HG02973 (cell line): ENCODE measurements around the gene RXRA.

Experiments
- ATAC-seq: cut with Tn5 transposase; IDR thresholded peaks from one replicate; pipeline ENCODE4 v1.9.1; 2021; ENCODE audit warnings: moderate library complexity; ENCODE audit not compliant: unreplicated experiment

RXRA gene

DNA sequence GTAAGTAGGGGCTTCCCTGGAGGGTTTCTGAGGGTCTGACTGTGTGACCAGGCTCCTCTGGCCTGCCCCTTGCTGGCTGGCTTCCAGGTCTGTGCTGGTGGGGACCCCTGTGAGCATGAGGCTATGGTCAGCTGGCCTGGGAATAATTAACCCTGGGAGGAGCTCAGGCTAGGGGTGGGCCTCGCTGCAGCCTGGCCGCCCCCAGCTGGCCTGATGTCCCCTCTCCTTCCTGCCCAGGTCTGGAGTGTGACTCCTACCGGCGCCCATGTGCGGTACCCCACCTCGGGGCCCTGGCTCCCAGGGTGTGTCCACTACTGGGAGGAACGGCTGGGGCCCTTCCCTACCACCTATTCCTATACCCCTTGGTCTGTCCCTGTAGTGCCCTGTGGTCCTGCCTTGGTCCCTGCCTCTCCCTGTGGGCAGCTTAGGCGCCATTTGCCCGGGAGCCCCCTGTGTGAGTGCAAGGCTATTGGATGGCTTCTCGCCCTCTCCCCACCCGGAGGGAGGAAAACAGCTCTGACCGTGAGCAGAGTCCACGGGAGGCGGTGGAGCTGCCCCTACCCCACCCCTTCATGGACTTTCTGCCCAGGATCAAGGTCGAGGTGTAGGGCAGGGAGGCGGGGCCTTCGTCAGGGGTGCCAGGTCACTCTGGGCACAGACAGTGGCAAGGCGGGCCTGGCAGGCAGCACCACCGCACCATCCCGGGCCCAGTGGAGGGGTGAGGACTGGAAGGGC lies 9.4 kb downstream of the RXRA start:
- ATAC-seq: no peak

GRCh38 chr9:134336228-134336627 lies 10.0 kb downstream of the RXRA start:
- ATAC-seq: no peak

DNA sequence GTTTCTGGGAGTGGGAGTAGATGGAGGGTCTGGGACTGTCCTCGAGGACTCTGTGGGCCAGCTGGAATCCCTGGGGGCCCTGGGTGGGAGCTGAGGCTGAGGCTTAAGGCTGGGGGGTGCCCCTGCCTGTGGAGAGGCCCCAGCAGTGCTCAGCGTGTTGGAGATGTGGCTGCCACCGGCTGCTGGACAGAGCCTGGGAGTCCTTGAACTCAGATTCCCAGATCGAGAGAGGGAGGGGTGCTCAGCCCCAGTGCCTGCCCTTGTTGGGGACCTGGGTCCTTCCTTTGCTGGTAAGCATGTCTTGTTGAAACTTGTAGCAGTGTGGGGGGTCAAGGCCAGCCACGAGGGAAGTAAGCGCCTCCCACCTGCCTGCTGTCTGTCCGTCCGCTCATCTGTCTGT lies 10.7 kb downstream of the RXRA start:
- no peak for ATAC-seq

- no peak for ATAC-seq
These were observed 11.2 kb downstream of the RXRA start for GRCh38 chr9:134337469-134337868.

DNA sequence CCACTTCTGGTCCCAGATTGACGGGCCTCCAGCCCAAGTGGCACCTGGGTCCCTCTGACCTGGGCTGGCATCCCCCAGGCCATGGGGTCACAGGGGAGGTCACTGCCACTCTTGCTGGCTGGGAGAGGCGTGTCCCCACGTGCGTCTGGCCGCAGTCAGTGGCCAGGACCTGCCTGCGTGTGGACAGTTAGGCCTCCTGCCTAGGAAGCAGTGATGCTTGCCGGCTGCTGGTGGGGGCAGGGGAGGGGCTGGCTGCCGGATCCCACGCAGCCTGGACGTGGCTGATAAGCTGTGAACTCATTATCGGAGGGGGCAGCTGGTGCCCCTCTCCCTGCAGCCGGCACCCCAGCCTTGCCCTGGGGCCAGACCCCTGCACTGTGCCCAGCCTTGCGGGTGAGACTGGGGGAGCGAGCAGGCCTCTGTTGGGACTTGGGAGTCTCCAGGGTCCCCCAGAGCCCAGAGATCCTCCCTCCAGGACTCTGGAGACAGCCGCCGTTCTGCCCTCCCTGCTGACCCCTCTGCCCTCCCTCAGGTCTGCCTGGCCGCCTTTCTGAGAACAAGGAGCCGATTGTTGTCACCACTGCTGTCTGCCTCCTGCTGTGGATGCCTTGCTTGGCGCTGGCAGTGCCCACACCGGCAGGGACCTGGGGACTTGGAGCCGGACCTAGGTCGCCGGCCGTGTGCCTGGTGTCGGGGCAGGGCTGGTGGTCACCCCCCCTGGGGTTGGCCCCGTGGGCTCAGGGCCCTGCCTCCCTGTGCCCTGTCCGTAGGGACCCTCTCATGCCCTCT lies 12.3 kb downstream of the RXRA start:
- ATAC-seq: no peak

DNA sequence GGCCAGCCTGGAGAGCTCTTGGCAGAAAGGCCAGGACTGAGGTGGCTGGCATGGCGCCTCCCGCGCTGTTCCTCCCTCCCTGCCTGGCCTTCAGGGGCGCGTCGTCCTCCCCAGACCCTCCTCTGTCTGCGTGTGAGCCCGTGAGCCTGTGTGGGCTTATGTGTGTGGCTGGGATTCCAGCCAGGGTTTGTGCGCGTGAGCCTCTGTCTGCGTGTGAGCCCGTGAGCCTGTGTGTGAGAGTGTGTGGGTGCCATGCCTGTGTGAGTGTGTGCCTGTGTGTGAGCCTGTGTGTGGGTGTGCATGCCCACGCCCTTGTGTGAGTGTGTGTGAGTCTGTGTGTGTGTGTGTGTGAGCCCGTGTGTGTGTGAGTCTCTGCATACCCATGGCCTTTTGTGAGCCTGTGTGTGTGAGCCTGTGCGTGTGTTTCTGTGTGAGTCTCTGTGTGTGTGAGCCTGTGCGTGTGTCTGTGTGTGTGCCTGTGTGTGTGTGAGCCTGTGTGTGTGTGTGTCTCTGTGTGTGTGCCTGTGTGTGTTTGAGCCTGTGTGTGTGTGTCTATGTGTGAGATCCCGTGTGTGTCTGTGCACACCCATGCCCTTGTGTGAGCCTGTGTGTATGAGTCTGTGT lies 13.0 kb downstream of the RXRA start:
- no peak for ATAC-seq

GRCh38 chr9:134340475-134341160 lies 14.4 kb downstream of the RXRA start:
- ATAC-seq: no peak

DNA sequence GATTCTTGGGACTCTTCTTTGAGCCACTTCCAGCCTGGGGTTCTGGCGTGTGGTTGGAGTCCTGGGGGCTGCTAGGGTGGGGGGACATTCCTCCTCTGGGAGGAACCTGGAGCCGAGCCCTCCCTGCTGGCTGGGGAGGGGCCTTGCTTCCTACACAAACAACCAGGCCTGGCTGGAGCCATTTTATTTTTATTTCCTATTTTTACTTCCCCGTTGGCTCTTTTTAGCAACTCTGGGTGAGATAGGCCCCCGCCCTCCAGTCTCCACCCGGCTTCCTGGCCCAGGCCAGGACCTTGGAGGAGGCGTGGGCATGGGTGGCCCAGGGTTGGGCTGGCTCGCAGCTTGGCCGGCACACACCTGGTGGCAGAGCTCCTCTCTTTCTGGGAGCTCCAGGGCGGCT lies 15.1 kb downstream of the RXRA start:
- no peak for ATAC-seq

DNA sequence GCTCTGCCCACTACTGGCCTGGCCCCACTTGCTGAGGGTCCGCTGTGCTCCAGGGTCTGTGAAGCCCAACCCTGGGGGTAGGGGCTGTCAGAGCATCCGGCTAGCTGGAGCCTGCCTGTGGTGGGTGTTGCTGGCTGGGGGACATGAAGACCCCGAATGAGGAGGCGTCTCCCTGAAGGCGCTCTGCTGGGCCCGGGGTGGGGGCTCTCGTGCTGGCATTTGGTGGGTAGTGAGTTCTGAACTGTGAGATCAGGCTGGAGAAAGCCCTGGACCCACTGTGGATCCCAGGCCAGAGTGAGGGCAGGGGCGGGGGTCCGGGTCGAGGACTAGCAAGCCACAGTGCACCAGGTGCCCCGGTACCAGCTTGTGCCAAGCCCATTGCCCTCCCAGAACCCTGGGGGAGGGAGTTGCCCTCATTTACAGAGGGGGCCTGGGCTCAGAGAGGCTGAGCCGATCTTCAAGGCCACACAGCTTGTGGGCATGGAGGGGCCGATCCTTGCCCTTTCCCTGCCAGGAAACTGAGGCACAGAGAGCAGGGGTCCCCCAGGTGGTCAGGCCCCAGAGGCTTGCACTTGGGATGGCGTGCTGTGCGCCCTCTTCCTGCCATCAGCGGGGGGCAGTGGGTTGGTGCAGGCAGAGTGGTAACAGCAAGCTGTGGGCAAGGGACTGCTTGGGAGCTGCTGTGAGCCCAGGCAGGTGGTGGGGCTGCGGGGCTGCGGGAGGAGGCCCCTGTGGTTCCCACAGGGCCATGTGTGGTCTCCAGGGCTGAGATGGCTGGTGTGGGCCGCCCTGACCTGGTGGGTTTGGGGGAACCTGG lies 15.9 kb downstream of the RXRA start:
- ATAC-seq: no peak

- no peak for ATAC-seq
These were observed 16.5 kb downstream of the RXRA start for GRCh38 chr9:134342746-134343115.

DNA sequence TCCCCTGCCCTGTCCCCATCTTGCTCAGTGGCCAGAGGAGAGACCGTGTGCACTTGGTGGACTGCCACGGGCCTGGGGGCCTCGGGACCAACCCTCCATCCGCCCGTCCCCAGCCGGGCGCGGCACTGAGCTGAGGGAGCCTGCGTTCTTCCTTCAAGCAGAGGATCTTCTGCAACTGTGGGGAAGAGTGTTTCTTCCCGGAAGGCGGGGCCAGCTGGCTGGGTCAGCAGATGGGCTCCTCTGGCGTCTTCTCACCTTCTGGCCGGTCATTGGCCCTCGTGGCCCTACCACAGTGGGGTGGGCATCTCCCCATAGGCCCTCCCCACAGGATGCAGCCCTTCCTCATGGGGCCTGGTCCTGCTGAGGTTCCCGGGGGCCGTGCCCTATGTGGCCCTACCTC lies 17.4 kb downstream of the RXRA start:
- ATAC-seq: no peak

DNA sequence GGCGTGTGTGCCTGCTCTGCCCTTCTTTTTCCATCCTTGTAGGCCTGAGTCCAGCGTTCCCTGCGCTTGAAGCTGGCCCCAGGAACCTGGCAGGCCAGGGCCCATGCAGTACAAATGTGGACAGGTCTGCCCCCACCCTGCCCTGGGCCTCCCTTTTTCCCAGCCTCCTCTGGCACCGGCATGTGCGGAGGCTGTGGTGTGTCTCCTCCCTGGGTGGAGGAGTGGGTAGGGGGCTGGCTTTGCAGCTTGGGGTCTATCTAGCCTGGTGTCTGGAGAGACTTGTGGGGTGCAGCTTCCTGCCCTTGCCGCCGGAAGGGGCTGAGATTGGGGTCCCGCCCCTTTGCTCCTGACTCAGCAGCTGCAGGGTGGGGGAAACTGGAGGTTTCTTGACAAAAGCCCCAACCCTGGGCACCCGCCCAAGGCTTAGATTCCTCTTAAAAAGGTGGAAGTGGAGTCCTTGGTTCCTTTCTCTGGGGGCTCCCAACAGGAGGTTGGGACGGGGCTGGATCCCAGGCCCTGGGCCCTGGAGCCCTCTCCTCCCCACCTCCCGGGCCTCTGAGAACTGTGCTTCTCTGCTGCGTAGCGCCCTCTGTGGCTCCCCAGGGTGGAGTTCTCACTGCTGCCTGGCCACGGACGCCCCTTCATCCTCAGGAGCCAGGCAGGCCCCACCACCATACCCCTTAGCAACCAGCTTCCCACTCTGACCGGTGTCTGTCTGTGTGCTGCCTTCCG lies 18.0 kb downstream of the RXRA start:
- no peak for ATAC-seq

DNA sequence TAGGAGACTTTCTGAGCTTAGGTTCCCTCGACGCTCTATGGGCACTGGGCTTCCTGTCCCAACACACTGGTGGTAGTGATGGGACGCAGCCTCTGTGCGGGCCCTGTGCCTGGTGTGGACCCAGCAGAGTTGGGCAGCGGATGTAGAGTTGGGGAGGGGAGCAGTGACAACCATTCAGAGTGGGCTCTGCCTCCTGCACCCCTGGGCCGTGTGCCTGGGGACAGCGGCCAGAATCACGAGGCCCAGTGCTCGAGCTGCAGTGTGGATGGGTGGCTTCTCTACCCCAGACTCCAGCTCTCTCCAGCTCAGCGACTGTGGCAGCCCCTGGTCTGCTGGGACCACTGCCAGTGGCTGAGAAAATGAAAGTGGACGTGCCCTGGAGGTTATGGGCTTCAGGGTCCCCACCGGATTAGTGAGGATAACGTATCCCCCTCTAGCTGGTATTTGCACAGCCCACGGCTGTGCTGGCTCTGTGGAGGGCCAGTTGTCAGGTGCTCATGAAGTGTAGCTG lies 18.6 kb downstream of the RXRA start:
- ATAC-seq: no peak

DNA sequence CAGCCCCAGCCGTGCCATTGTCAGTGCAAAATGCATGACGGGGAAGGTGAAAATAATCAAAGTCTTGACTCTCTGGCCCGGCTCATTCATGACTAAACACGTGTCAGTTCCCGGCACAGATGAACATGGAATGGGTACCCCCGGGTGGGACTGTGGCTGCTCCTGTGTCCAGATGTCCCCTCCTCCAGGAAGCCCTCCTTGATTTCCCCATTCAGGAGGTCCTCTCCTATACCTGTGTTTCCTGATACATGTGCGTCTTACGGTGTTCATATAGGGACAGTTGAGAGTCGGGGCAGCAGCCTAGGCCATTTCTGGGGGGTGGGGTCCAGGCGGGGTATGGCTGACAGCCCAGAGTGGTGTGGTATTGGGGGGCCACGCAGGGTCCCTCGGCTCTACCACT lies 19.5 kb downstream of the RXRA start:
- ATAC-seq: no peak

DNA sequence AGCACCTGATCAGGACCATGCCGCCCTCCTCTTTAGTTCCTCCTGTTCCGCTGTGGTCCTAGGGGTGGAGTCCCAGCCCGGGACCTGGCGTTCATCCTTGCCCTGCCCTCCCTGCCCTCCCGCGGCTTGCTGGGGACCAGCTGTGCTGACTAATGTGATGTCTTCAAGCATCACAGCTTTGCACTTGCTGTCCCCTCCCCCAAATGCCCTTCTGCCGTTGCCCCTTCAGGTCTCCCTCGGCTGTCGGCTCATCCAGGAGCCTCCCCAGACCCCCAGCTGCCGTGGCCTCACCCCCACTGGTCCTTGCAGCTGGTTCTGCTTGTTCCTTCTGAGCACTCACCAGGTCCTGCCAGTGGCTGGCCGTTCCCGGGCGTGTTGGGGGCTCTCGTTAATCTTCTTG lies 19.9 kb downstream of the RXRA start:
- no peak for ATAC-seq

GRCh38 chr9:134346840-134347583 lies 20.8 kb downstream of the RXRA start:
- ATAC-seq: no peak

GRCh38 chr9:134347996-134348395 lies 21.7 kb downstream of the RXRA start:
- no peak for ATAC-seq

- ATAC-seq: no peak
These were observed 22.3 kb downstream of the RXRA start for GRCh38 chr9:134348404-134349155.
